Measurements from ENCODE around the gene TMEM135.

DNA sequence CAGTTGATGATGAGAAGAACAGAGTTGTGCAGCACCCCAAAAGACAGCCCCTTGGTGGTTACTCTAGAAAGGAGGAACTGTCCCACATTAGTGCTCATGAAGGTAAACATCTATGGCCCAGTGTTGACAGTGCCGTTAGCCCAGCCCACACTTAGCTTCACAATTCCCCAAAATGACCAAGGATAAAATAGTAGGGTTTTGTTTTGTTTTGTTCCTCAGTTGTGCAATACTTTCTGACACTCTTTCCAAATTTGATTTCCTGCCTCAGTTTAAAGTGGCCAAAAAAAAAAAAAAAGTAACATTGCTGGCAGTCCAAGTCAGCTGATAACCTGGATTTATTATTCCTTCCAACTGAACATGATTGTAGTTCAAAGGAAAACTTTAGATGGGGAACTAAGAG is 269.4 kb downstream of the TMEM135 start:
- TF ChIP-seq EZH2 (IDR thresholded peaks at IDR 0.05; ENCODE audit: insufficient read depth, poor library complexity, severe bottlenecking) (no peak), EZH2phosphoT487 (IDR thresholded peaks at IDR 0.05; ENCODE audit: insufficient read depth, low read depth) (no peak)
